Measurements from ENCODE around the gene RAB17.
A peak's percentile ranks its signal among the peaks of the same experiment; 100 is the strongest.
"Not testable (repeated sequence)": the region's sequence is repeated elsewhere in the genome, so short reads cannot be mapped to it uniquely, and the experiment has no call there.

The RAB17 gene

GRCh38 chr2:237624565-237624964, 34.0 kb upstream of the RAB17 start:
- no peak for DNase-seq

- no peak for DNase-seq
Observed at GRCh38 chr2:237623428-237624403, 33.2 kb upstream of the RAB17 start.

GRCh38 chr2:237618449-237618848, 27.9 kb upstream of the RAB17 start:
- DNase-seq: no peak

- no peak for DNase-seq
Observed at GRCh38 chr2:237617587-237617982, 27.1 kb upstream of the RAB17 start.

GRCh38 chr2:237616734-237617586, 26.4 kb upstream of the RAB17 start:
- DNase-seq: no peak

GRCh38 chr2:237616373-237616733, 25.8 kb upstream of the RAB17 start:
- no peak for DNase-seq

GRCh38 chr2:237615631-237616249, 25.2 kb upstream of the RAB17 start:
- DNase-seq: no peak

GRCh38 chr2:237614151-237614720, 23.7 kb upstream of the RAB17 start:
- DNase-seq: no peak

- DNase-seq: no peak
Observed at GRCh38 chr2:237613679-237614078, 23.1 kb upstream of the RAB17 start.

- DNase-seq: no peak
Observed at GRCh38 chr2:237612527-237613357, 22.2 kb upstream of the RAB17 start.

- DNase-seq: not testable (repeated sequence)
Observed at GRCh38 chr2:237606522-237606921, 16.0 kb upstream of the RAB17 start.

GRCh38 chr2:237604960-237605359, 14.4 kb upstream of the RAB17 start:
- no peak for DNase-seq

GRCh38 chr2:237604391-237604790, 13.9 kb upstream of the RAB17 start:
- DNase-seq: no peak

GRCh38 chr2:237603718-237604362, 13.3 kb upstream of the RAB17 start:
- DNase-seq: peak; percentile 10

- DNase-seq: no peak
Observed at GRCh38 chr2:237603049-237603717, 12.6 kb upstream of the RAB17 start.

GRCh38 chr2:237602409-237602808, 11.9 kb upstream of the RAB17 start:
- DNase-seq: no peak

GRCh38 chr2:237601453-237602116, 11.1 kb upstream of the RAB17 start:
- DNase-seq: no peak

GRCh38 chr2:237600205-237600846, 9.8 kb upstream of the RAB17 start:
- DNase-seq: no peak

GRCh38 chr2:237599465-237600110, 9.1 kb upstream of the RAB17 start:
- no peak for DNase-seq

All from stimulated activated CD4-positive, alpha-beta T cell treated with anti-CD3 and anti-CD28 coated beads, Interleukin-4, amount 100 ng/mL, for 1 hour (primary cell).